Sigmoid colon (tissue), 7 donors: ENCODE measurements around the gene MEF2D. TPM values are rescaled to one million over a fixed set of nuclear protein-coding genes. Genes with fewer than 3 reads are reported as not detected.
A peak's percentile ranks its signal among the peaks of the same experiment; 100 is the strongest.

Experiments used
- DNase-seq: peaks from one replicate; pipeline ENCODE4 v3.0.0-alpha.2; 2019
- H3K27ac ChIP-seq, 4 donors: fragments of 200-600 bp; sonication (generic); one replicate each; pipeline ENCODE4 v1.5.1; 2016 to 2019; ENCODE audit warnings: mild to moderate bottlenecking in 1 of 4
- H3K27me3 ChIP-seq, 3 donors: fragments of 200-600 bp; sonication (generic); one replicate each; pipeline ENCODE4 v1.5.1; 2019; ENCODE audit warnings: mild to moderate bottlenecking in 1 of 3
- H3K36me3 ChIP-seq, 4 donors: fragments of 200-600 bp; sonication (generic); one replicate each; pipeline ENCODE4 v1.5.1; 2016 to 2019
- H3K4me1 ChIP-seq, 4 donors: fragments of 200-600 bp; sonication (generic); one replicate each; pipeline ENCODE4 v1.5.1; 2017 to 2019
- H3K4me3 ChIP-seq, 4 donors: fragments of 200-600 bp; sonication (generic); one replicate each; pipeline ENCODE4 v1.5.1; 2017 to 2019; ENCODE audit warnings: mild to moderate bottlenecking in 2 of 4, moderate library complexity in 1 of 4
- H3K9me3 ChIP-seq, 4 donors: fragments of 200-600 bp in 3 of 4; sonication (generic) in 3 of 4; one replicate each; pipeline versions ENCODE4 v1.5.1 to v1.6.1; 2013 to 2019
- EP300 ChIP-seq, 4 donors: sonication (generic); formaldehyde crosslinking; IDR thresholded peaks; one replicate each; pipeline ENCODE4 v1.6.1; 2017; ENCODE audit warnings: antibody characterized with exemption in 4 of 4
- POLR2A ChIP-seq, 2 donors: fragments of 450-650 bp; IDR thresholded peaks; one replicate each; pipeline ENCODE4 v1.6.1; 2016; ENCODE audit warnings: antibody characterized with exemption in 2 of 2, mild to moderate bottlenecking in 2 of 2, moderate library complexity in 2 of 2
- POLR2AphosphoS5 ChIP-seq, 4 donors: sonication (generic); formaldehyde crosslinking; IDR thresholded peaks; one replicate each; pipeline ENCODE4 v1.6.1; 2017; ENCODE audit warnings: antibody characterized with exemption in 4 of 4
- WGBS, 2 donors: extraction: QIAGEN DNeasy Blood & Tissue Kit; methylation state at CpG; one replicate each; pipeline ENCODE4 v1.1.7; 2013; 5-methylcytosine and 5-hydroxymethylcytosine counted together
- intact Hi-C: fragments of 100-400 bp; cut with DNase I; formaldehyde crosslinking; loops from one replicate; pipeline ENCODE4 v1.15.1; 2023
- polyA plus RNA-seq, 3 donors: library from polyadenylated mRNA; stranded (reverse); fragments of 200-250 nt; gene quantifications; one replicate each; pipeline ENCODE4 v1.2.3, GENCODE V29; 2013
- total RNA-seq, 4 donors: library from RNA; depleted of rRNA; stranded (reverse); fragments of >200 nt; gene quantifications; one replicate each; pipeline ENCODE4 v1.1.0, GENCODE V29; 2016
- TF ChIP-seq, protein P1 (sequence below), 4 experiments: fragments of 450-650 bp in 3 of 4; fragments of 200-600 bp in 1 of 4; IDR thresholded peaks; one replicate each; pipeline ENCODE4 v1.5.1; 2016 to 2019; ENCODE audit warnings: antibody characterized with exemption in 4 of 4, mild to moderate bottlenecking in 3 of 4, moderate library complexity in 2 of 4
- donor health status: healthy with polysubstance abuse.
- donor health status: Bipolar disorder and iron deficiency.
- donor health status: healthy.

The MEF2D gene
- total and polyA plus RNA-seq, 7 donors = 13.2 to 61.6 (median 39.8) TPM

DNA sequence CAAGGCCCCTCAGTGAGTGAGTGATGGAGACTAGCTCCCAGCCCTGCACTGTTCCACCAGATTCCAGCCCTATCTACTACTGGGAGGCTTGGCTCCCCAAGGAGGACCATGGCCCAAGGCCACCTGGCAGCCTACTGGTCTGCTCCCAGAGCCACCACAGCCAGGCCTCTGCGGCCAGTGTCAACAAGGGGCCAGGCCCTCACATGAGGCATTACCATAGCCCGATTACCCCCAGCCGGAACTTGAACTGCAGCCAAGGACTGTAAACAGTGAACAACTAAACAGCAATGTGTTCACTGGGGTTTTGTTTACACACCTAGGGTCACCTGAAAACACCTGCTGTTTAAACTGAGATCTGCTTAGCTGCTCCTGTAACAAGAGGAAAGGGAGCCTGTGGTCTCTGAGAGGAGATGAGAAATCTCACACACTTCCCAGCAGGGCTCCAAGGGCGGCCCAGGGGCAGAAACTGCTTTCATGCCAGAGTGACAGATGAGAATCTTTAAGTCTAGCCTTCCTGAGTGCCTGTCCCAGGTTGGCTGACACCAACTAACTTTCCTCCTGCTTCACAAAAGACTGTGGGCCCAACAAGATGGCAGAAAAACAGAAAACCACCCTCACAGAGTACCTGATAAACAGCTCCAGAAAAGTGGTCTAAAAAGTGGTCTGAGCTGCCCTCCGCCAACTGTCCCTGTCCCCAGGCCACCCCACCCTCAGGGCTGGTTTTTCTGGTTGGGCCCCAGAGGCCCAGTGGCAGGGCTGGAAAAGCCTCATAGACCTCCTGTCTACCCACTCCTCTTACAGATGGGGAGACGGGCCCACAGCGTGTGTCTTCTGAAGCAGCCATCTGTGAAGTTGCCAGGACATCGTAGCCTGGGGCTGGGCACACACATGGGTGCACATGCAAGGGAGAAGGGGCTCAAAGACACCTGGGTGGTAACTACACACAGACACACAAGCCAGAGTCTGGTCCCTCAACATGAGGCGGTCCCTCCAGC, 28.8 kb downstream of the MEF2D start:
- no peak for TF ChIP-seq POLR2A (IDR thresholded peaks at IDR 0.05)
- TF ChIP-seq POLR2AphosphoS5 (IDR thresholded peaks at IDR 0.05) = peak in 2 of 4 donors; percentile 14 to 19
- DNase-seq = peak; percentile 76
- intact Hi-C loops = no loop called here
- Histone ChIP-seq H3K27me3 (no peaks in the 10 kb centered on the region), H3K36me3 (peaks cover 39 to 97% (median 73%) of the 10 kb centered on the region in 4 donors), H3K9me3 (no peaks in the 10 kb centered on the region), H3K4me3 (no peak overlapping the region), H3K27ac (peak overlapping the region; percentile 58 to 98 (median 76)), H3K4me1 (peaks cover 0 to 58% (median 48%) of the 10 kb centered on the region in 4 donors)
- WGBS, 2 donors = 28 to 66% methylated on average over 9 of the region's 9 CpGs

DNA sequence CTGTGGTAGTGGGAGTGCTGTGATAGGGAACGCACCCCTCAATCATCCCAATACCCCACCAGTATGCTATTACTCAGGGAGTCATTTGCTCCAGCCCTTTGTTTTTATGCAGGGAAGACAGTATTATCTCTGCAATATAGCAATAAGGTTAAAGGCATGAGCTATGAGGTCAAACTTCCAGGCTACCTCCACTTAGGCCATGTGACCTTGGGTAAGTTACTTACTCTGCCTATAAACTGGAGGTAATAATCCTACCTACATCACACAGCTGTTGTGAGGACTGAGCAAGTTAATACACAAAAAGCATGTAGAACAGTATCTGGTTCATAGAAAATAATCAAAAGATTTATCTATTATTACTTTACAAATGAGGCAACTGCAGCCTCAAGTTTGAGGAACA, 30.1 kb downstream of the MEF2D start:
- 67 to 88% methylated on average over 1 of the region's 1 CpG for WGBS, 2 donors
- no peak for DNase-seq
- Histone ChIP-seq H3K9me3 (no peaks in the 10 kb centered on the region), H3K27me3 (no peaks in the 10 kb centered on the region), H3K36me3 (peaks cover 39 to 100% (median 73%) of the 10 kb centered on the region in 4 donors), H3K27ac (peak overlapping the region in 2 of 4 donors; percentile 58 to 98), H3K4me3 (no peak overlapping the region), H3K4me1 (peaks cover 0 to 58% (median 50%) of the 10 kb centered on the region in 4 donors)
- TF ChIP-seq EP300 (IDR thresholded peaks at IDR 0.05) (no peak), POLR2AphosphoS5 (IDR thresholded peaks at IDR 0.05) (no peak), POLR2A (IDR thresholded peaks at IDR 0.05) (no peak)
- TF ChIP-seq, protein P1, sequence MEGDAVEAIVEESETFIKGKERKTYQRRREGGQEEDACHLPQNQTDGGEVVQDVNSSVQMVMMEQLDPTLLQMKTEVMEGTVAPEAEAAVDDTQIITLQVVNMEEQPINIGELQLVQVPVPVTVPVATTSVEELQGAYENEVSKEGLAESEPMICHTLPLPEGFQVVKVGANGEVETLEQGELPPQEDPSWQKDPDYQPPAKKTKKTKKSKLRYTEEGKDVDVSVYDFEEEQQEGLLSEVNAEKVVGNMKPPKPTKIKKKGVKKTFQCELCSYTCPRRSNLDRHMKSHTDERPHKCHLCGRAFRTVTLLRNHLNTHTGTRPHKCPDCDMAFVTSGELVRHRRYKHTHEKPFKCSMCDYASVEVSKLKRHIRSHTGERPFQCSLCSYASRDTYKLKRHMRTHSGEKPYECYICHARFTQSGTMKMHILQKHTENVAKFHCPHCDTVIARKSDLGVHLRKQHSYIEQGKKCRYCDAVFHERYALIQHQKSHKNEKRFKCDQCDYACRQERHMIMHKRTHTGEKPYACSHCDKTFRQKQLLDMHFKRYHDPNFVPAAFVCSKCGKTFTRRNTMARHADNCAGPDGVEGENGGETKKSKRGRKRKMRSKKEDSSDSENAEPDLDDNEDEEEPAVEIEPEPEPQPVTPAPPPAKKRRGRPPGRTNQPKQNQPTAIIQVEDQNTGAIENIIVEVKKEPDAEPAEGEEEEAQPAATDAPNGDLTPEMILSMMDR (IDR thresholded peaks at IDR 0.05) = no peak
- intact Hi-C loops = no loop called here

DNA sequence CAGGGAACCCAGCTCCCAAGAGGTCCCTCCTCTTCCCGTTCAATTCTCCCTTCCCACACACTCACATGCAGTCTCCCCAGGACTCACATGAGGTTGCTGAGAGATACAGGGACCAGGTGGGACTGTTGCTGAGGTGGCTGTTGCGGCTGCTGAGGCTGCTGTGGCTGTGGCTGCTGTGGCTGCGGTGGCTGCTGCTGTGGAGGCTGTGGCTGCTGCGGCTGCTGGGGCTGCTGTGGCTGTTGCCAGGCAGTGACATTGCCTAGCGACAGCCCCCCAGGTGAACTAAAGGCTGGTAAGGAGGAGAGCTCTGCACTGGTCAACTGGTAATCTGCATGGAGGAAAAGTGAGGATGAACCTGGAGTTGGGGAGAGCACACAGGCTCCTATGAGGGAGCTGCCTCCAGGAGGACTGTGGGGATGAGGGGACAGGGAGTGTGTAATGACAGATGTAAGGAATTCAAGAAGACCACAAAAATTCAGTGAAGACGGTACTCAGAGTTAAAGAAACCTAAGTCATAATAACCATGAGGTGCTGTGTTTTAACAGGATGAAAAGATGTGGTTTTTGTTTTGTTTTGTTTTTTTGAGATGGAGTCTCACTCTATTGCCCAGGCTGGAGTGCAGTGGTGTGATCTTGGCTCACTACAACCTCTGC, 31.8 kb downstream of the MEF2D start:
- intact Hi-C loops = no loop called here
- no peak for TF ChIP-seq EP300 (IDR thresholded peaks at IDR 0.05)
- TF ChIP-seq POLR2AphosphoS5 (IDR thresholded peaks at IDR 0.05) = no peak
- no peak for TF ChIP-seq POLR2A (IDR thresholded peaks at IDR 0.05)
- TF ChIP-seq, protein P1 (IDR thresholded peaks at IDR 0.05) = no peak
- Histone ChIP-seq H3K9me3 (no peaks in the 10 kb centered on the region), H3K27ac (peak overlapping the region; percentile 38 to 100 (median 86)), H3K4me3 (no peak overlapping the region), H3K36me3 (peaks cover 27 to 85% (median 60%) of the 10 kb centered on the region in 4 donors), H3K27me3 (no peaks in the 10 kb centered on the region), H3K4me1 (peaks cover 0 to 61% (median 55%) of the 10 kb centered on the region in 4 donors)
- WGBS, 2 donors = 86 to 94% methylated on average over 6 of the region's 6 CpGs
- DNase-seq = no peak

DNA sequence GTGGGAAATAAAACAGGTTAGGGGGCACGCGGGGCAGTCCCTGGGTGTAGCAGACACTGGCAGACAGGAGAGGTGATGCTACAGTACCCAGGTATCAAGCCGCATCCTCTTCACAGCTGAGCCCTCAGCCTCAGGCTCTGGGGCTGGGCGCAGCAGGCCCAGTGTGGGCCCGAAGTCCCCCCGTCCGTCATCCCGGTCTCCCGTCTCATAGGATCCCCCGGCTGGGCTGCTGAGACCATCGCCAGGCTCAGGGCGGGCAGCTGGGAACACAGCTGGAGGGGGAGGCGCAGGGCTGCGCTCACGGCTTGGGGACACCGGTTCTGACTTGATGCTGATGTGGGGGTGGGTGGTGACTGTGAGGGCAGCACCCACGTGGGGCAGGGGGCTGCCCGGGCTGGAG, 32.7 kb downstream of the MEF2D start:
- no peaks in the 10 kb centered on the region for H3K9me3 ChIP-seq
- intact Hi-C loops = no loop called here
- no peaks in the 10 kb centered on the region for H3K27me3 ChIP-seq
- no peak for TF ChIP-seq EP300 (IDR thresholded peaks at IDR 0.05)
- peak in 1 of 4 donors; percentile 3 for TF ChIP-seq POLR2AphosphoS5 (IDR thresholded peaks at IDR 0.05)
- H3K36me3 ChIP-seq = peaks cover 20 to 76% (median 52%) of the 10 kb centered on the region in 4 donors
- peaks cover 0 to 68% (median 64%) of the 10 kb centered on the region in 4 donors for H3K4me1 ChIP-seq
- H3K4me3 ChIP-seq = no peak overlapping the region
- WGBS, 2 donors = 94 to 95% methylated on average over 18 of the region's 18 CpGs
- DNase-seq = no peak
- H3K27ac ChIP-seq = peak overlapping the region; percentile 78 to 100 (median 96)

DNA sequence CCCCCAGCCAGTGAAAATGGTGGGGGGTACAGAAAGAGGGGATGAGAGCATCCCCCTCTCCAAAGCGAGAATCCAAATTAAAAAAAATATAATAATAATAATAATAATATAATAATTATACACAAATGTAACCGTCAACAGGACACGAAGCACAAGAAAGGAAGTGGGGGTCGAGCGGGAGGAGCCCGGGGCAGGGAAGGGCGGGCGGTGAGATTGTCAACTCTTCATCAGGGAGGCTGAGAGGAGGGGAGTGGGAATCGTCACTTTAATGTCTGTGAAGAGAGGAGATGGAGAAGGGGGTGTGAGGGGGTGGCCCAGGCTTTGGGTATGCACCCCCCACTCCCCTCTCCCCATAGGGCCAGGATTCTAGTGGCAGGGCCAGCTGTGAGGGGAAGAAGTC, 33.2 kb downstream of the MEF2D start:
- H3K4me3 ChIP-seq = no peak overlapping the region
- H3K27ac ChIP-seq = peak overlapping the region; percentile 78 to 100 (median 96)
- no peak for DNase-seq
- H3K27me3 ChIP-seq = no peaks in the 10 kb centered on the region
- H3K36me3 ChIP-seq = peaks cover 20 to 71% (median 48%) of the 10 kb centered on the region in 4 donors
- intact Hi-C loops = no loop called here
- 90 to 91% methylated on average over 9 of the region's 9 CpGs for WGBS, 2 donors
- TF ChIP-seq, protein P1 (IDR thresholded peaks at IDR 0.05) = no peak
- peak in 2 of 4 donors; percentile 10 to 21 for TF ChIP-seq POLR2AphosphoS5 (IDR thresholded peaks at IDR 0.05)
- peaks cover 0 to 68% (median 64%) of the 10 kb centered on the region in 4 donors for H3K4me1 ChIP-seq
- H3K9me3 ChIP-seq = no peaks in the 10 kb centered on the region
